ENCODE results near the gene PTPN14. TPM values are rescaled to one million over a fixed set of nuclear protein-coding genes. Genes with fewer than 3 reads are reported as not detected.
"Not testable (repeated sequence)": the region's sequence is repeated elsewhere in the genome, so short reads cannot be mapped to it uniquely, and the experiment has no call there.

PTPN14 gene
- total and polyA plus RNA-seq, 2 experiments from 2014 or later: 18.7 to 70.2 TPM

GRCh38 chr1:214593158-214593557 lies 41.8 kb upstream of the PTPN14 start:
- Histone ChIP-seq H3K27ac (ENCODE audit: low read depth) (no peak overlapping the region), H3K79me2 (replicated peaks; ENCODE audit: insufficient read depth) (no peaks in the 10 kb centered on the region), H3K27me3 (ENCODE audit: insufficient read depth) (no peaks in the 10 kb centered on the region), H3K36me3 (ENCODE audit: insufficient read depth) (no peaks in the 10 kb centered on the region), H3F3A (replicated peaks; ENCODE audit: low read depth) (no peaks in the 10 kb centered on the region), H3K4me2 (no peak overlapping the region), H3K4me1 (ENCODE audit: insufficient read depth) (no peaks in the 10 kb centered on the region), H3K4me3 (no peak overlapping the region), H2AFZ (no peak overlapping the region), H3K9me2 (ENCODE audit: insufficient read depth) (no peaks in the 10 kb centered on the region), H4K20me1 (replicated peaks; ENCODE audit: insufficient read depth) (no peaks in the 10 kb centered on the region)
- Mint-ChIP-seq H3K27me3 (ENCODE audit: insufficient read depth, low read depth, poor library complexity) (no peaks in the 10 kb centered on the region), H3K9me3 (no peaks in the 10 kb centered on the region), H3K36me3 (ENCODE audit: low read depth) (no peaks in the 10 kb centered on the region), H3K27ac (no peak overlapping the region), H3K4me1 (no peaks in the 10 kb centered on the region), H3K4me3 (no peak overlapping the region)
- ATAC-seq (no peak), DNase-seq (ENCODE audit: low spot score) (no peak)
- TF ChIP-seq ETS1 (IDR thresholded peaks at IDR 0.05) (no peak), ZNF114 (CRISPR knock-in tag; IDR thresholded peaks at IDR 0.05) (no peak), EZH2phosphoT487 (IDR thresholded peaks at IDR 0.05; ENCODE audit: unreplicated experiment) (no peak), NANOG (IDR thresholded peaks at IDR 0.05; ENCODE audit: borderline replicate concordance) (no peak), CTCF (conservative IDR thresholded peaks at IDR 0.05; ENCODE audit: low read depth in 2 of 2) (no peak)

- not testable (repeated sequence) for H3F3A ChIP-seq (replicated peaks; ENCODE audit: low read depth); H3K9me2 ChIP-seq (ENCODE audit: insufficient read depth); H3K36me3 Mint-ChIP-seq (ENCODE audit: low read depth); H2AFZ ChIP-seq; H3K4me2 ChIP-seq; H3K4me1 ChIP-seq (ENCODE audit: insufficient read depth); H3K27ac Mint-ChIP-seq; H3K27ac ChIP-seq (ENCODE audit: low read depth); H4K20me1 ChIP-seq (replicated peaks; ENCODE audit: insufficient read depth); H3K4me3 Mint-ChIP-seq; H3K9me3 Mint-ChIP-seq; H3K27me3 Mint-ChIP-seq (ENCODE audit: insufficient read depth, low read depth, poor library complexity); H3K79me2 ChIP-seq (replicated peaks; ENCODE audit: insufficient read depth); DNase-seq (ENCODE audit: low spot score); ATAC-seq; H3K4me3 ChIP-seq; H3K27me3 ChIP-seq (ENCODE audit: insufficient read depth); H3K4me1 Mint-ChIP-seq; H3K36me3 ChIP-seq (ENCODE audit: insufficient read depth)
These were observed 40.5 kb upstream of the PTPN14 start for GRCh38 chr1:214591918-214592317.

- no peaks in the 10 kb centered on the region for H3K36me3 ChIP-seq (ENCODE audit: insufficient read depth)
- H4K20me1 ChIP-seq (replicated peaks; ENCODE audit: insufficient read depth): no peaks in the 10 kb centered on the region
- TF ChIP-seq CREB1 (CRISPR knock-in tag; IDR thresholded peaks at IDR 0.05; ENCODE audit: low read depth) (no peak), EZH2 (IDR thresholded peaks at IDR 0.05; ENCODE audit: low read depth, unreplicated experiment) (no peak), JUNB (IDR thresholded peaks at IDR 0.05; ENCODE audit: unreplicated experiment) (no peak), ZNF114 (CRISPR knock-in tag; IDR thresholded peaks at IDR 0.05) (no peak), EZH2phosphoT487 (IDR thresholded peaks at IDR 0.05; ENCODE audit: unreplicated experiment) (no peak), CTCF (conservative IDR thresholded peaks at IDR 0.05; ENCODE audit: low read depth in 2 of 2) (peak; percentile 35 to 39; a peak in 3 of 4 replicates)
- Mint-ChIP-seq H3K27me3 (ENCODE audit: insufficient read depth, low read depth, poor library complexity) (no peaks in the 10 kb centered on the region), H3K4me1 (no peaks in the 10 kb centered on the region), H3K9me3 (no peaks in the 10 kb centered on the region), H3K27ac (no peak overlapping the region), H3K4me3 (no peak overlapping the region), H3K36me3 (ENCODE audit: low read depth) (no peaks in the 10 kb centered on the region)
- H3K4me1 ChIP-seq (ENCODE audit: insufficient read depth): no peaks in the 10 kb centered on the region
- no peaks in the 10 kb centered on the region for H3K9me2 ChIP-seq (ENCODE audit: insufficient read depth)
- no peak overlapping the region for H3K27ac ChIP-seq (ENCODE audit: low read depth)
- H3K79me2 ChIP-seq (replicated peaks; ENCODE audit: insufficient read depth): no peaks in the 10 kb centered on the region
- peak; percentile 41 for DNase-seq (ENCODE audit: low spot score)
- H3K4me2 ChIP-seq: no peak overlapping the region
- H3F3A ChIP-seq (replicated peaks; ENCODE audit: low read depth): no peaks in the 10 kb centered on the region
- no peak for ATAC-seq
- H2AFZ ChIP-seq: no peak overlapping the region
- no peaks in the 10 kb centered on the region for H3K27me3 ChIP-seq (ENCODE audit: insufficient read depth)
- no peak overlapping the region for H3K4me3 ChIP-seq
These were observed 39.3 kb upstream of the PTPN14 start for GRCh38 chr1:214590696-214591095.

All from GM23338 (cell line).